Measurements from ENCODE around the gene ZBTB21. TPM values are rescaled to one million over a fixed set of nuclear protein-coding genes. Genes with fewer than 3 reads are reported as not detected.

ZBTB21 gene
- total RNA-seq, 4 donors from 2014 or later: 16.3 to 33.5 (median 18.6) TPM

DNA sequence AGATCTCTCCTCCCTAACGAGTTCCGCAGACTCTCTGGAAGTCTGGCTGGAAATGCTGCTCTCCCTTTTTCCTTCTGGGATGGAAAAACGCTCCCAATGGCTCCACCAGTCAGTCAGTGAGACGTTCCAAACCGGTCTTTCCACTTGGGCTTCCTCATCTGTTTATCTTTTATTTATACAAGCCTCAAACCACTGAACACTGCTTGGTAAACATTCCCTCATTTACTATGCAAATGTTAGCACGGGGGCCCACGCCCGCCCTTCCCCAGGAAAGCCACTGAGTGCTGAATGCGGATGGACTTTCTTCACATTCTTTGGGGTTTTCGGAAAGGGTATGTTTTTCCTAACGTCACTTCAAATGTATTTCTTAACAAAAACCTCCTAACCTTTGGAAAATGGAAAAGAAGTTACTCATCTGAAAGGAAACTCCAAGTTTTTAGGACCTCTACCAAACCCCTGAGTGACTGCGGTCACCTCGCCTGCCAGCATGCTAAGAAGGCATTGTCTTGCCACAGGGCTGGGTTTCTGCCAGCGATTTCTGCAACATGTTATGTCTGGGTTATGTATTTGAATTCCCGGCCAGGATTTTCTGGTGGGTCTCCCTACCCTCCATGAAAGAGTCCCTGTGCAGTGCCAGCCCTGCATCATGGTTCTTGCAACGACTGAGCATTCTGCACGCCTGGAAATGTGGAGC, 47.0 kb upstream of the ZBTB21 start:
- no peak overlapping the region for H3K4me3 ChIP-seq (replicated peaks in 1 of 3)

GRCh38 chr21:42056468-42056867, 46.3 kb upstream of the ZBTB21 start:
- DNase-seq: no peak
- Histone ChIP-seq H3K9me3 (no peaks in the 10 kb centered on the region), H3K4me3 (replicated peaks in 1 of 3) (no peak overlapping the region), H3K27me3 (no peaks in the 10 kb centered on the region), H3K4me1 (peaks cover 12 to 21% of the 10 kb centered on the region in 2 donors), H3K36me3 (no peaks in the 10 kb centered on the region), H3K27ac (no peak overlapping the region)
- 64 to 69% methylated on average over 11 of the region's 11 CpGs for WGBS, 2 donors
- TF ChIP-seq CTCF (IDR thresholded peaks at IDR 0.05): no peak
- TF ChIP-seq POLR2A (IDR thresholded peaks at IDR 0.05): no peak
- intact Hi-C loops (cut with DNase I): no loop called here

More for the DNA sequence above, 47.0 kb upstream of the ZBTB21 start:
- Histone ChIP-seq H3K4me1 (peaks cover 12 to 21% of the 10 kb centered on the region in 2 donors), H3K9me3 (no peaks in the 10 kb centered on the region), H3K27ac (peak overlapping the region in 2 of 3 donors; percentile 26 to 43), H3K36me3 (no peaks in the 10 kb centered on the region), H3K27me3 (no peaks in the 10 kb centered on the region)
- peak in 1 of 2 donors; percentile 49 for DNase-seq
- TF ChIP-seq CTCF (IDR thresholded peaks at IDR 0.05) (no peak), POLR2A (IDR thresholded peaks at IDR 0.05) (no peak)
- intact Hi-C loops (cut with DNase I): no loop called here
- WGBS, 2 donors: 32 to 33% methylated on average over 17 of the region's 17 CpGs

- WGBS, 2 donors: 85 to 92% methylated on average over 9 of the region's 9 CpGs
- intact Hi-C loops (cut with DNase I): no loop called here
- Histone ChIP-seq H3K9me3 (no peaks in the 10 kb centered on the region), H3K36me3 (no peaks in the 10 kb centered on the region), H3K27ac (no peak overlapping the region), H3K4me1 (peaks cover 12 to 21% of the 10 kb centered on the region in 2 donors), H3K4me3 (replicated peaks in 1 of 3) (no peak overlapping the region), H3K27me3 (no peaks in the 10 kb centered on the region)
- no peak for TF ChIP-seq POLR2A (IDR thresholded peaks at IDR 0.05)
- no peak for TF ChIP-seq CTCF (IDR thresholded peaks at IDR 0.05)
- DNase-seq: no peak
Measured at GRCh38 chr21:42055425-42055824, 45.3 kb upstream of the ZBTB21 start.

- TF ChIP-seq POLR2A (IDR thresholded peaks at IDR 0.05) (no peak), CTCF (IDR thresholded peaks at IDR 0.05) (no peak)
- H3K27me3 ChIP-seq: no peaks in the 10 kb centered on the region
- no peak overlapping the region for H3K4me3 ChIP-seq (replicated peaks in 1 of 3)
- H3K4me1 ChIP-seq: peaks cover 0 to 15% of the 10 kb centered on the region in 2 donors
- no peak for DNase-seq
- no peaks in the 10 kb centered on the region for H3K36me3 ChIP-seq
- 61 to 77% methylated on average over 9 of the region's 9 CpGs for WGBS, 2 donors
- no peak overlapping the region for H3K27ac ChIP-seq
- H3K9me3 ChIP-seq: no peaks in the 10 kb centered on the region
- intact Hi-C loops (cut with DNase I): no loop called here
Measured at GRCh38 chr21:42051788-42052187, 41.6 kb upstream of the ZBTB21 start.

GRCh38 chr21:42049578-42050430, 39.6 kb upstream of the ZBTB21 start:
- H3K4me1 ChIP-seq: peaks cover 0 to 13% of the 10 kb centered on the region in 2 donors
- H3K4me3 ChIP-seq (replicated peaks in 1 of 3): no peak overlapping the region
- H3K9me3 ChIP-seq: no peaks in the 10 kb centered on the region
- DNase-seq: no peak
- no peaks in the 10 kb centered on the region for H3K27me3 ChIP-seq
- intact Hi-C loops (cut with DNase I): no loop called here
- 84 to 92% methylated on average over 10 to 15 of the region's 16 CpGs for WGBS, 2 donors
- no peak overlapping the region for H3K27ac ChIP-seq
- H3K36me3 ChIP-seq: no peaks in the 10 kb centered on the region
- TF ChIP-seq POLR2A (IDR thresholded peaks at IDR 0.05) (no peak), CTCF (IDR thresholded peaks at IDR 0.05) (no peak)

All from thyroid gland (tissue), 4 donors.